ENCODE measurements around the gene FAM153A.
"Not testable (repeated sequence)": the region's sequence is repeated elsewhere in the genome, so short reads cannot be mapped to it uniquely, and the experiment has no call there.

Gene FAM153A

DNA sequence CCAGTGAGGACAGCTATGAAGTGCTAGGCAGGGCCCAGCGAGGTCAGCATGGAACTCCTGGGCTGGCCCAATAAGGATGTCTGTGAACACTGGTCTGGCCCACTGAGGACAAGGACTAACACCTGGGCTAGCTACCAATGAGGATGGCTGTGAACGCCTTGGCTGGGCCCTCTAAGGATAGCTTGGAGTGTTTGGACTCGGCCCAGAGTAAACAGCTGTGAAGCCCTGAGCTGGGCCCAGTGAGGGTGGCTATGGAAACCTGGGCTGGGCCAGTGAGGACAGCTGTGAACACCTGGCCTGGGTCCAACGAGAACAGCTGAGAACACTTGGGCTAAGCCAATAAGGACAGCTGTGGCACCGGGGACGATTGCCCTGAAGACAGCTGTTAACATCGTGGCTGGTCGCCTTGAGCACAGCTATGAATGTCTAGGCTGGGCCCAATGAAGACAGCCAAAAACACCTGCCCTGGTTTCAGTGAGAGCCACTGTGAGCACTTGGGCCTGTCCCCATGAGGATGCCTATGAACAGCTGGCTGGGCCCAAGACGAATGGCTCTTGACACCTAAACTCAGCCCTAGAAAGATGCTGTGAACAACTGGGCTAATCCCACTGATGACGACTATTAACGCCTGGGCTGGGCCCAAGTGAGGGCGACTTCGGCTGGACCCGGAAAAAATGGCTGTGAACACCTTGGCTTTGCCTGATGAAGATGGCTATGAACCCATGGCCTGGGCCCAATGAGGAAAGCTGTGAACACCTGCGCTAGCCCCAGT is 18.8 kb downstream of the FAM153A start:
- DNase-seq (ENCODE audit: low read depth), result not testable (repeated sequence)

DNA sequence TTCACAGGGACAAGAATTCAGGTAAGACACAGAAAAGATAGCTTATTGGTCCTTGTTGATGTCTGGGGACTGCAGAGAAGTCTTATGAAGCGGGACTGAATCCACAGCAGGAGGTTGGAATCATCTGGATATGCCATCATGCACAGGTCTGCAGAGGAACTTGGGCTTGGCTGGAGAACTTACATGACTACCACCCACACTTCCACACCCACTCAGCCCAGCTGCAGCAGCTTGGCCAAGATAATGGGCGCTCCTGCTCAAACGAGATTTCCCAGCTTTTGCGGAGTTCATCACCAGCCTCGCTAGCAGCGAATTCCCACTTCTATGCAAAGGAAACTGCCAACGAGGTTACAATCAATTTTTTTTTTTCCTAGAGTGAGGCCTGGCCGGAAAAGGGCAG is 21.7 kb downstream of the FAM153A start:
- H3K4me3 ChIP-seq (ENCODE audit: low read length); DNase-seq (ENCODE audit: low read depth): not testable (repeated sequence)

More for the DNA sequence above, 18.8 kb downstream of the FAM153A start:
- H3K4me3 ChIP-seq (ENCODE audit: low read length), result not testable (repeated sequence)

DNA sequence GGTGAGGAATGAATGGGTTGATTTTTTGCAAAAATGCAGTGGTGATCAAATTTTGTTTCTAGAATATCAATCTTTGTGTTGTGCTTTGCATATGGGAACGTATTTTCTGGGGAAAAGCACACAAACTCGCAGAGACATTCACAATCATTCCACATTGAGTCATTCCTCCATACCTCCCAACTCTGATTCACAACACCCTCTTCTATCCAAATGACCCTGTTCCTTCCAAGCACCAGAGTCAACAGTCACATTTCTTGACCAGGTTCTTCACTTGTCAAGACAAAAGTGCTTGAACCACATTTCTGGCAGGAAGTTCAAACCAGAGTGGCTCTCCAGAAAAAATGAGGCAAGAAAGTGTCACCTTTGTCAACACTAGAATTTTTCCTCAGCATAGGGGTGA is 35.3 kb downstream of the FAM153A start:
- DNase-seq (ENCODE audit: low read depth); H3K4me3 ChIP-seq (ENCODE audit: low read length): not testable (repeated sequence)

DNA sequence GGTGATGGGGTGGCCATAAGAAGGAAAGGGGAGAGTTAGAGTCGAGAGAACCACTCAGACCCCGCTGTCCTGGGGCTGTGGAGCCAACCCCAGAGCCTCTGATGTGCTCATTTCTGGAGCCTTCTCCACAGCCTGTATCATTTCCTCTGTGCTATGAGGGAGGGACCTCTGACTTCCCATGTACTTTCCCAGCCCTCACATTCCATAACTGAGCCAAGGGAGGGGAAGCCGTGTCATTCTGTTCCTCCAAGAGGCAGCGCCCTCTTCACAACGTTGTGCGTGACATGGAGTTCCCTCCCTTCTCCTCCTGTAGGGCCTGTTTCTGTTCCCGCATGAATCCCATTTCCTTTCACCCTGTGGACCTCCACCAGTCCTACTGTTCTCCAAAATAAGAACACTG is 57.8 kb downstream of the FAM153A start:
- H3K4me3 ChIP-seq (ENCODE audit: low read length); DNase-seq (ENCODE audit: low read depth): not testable (repeated sequence)

DNA sequence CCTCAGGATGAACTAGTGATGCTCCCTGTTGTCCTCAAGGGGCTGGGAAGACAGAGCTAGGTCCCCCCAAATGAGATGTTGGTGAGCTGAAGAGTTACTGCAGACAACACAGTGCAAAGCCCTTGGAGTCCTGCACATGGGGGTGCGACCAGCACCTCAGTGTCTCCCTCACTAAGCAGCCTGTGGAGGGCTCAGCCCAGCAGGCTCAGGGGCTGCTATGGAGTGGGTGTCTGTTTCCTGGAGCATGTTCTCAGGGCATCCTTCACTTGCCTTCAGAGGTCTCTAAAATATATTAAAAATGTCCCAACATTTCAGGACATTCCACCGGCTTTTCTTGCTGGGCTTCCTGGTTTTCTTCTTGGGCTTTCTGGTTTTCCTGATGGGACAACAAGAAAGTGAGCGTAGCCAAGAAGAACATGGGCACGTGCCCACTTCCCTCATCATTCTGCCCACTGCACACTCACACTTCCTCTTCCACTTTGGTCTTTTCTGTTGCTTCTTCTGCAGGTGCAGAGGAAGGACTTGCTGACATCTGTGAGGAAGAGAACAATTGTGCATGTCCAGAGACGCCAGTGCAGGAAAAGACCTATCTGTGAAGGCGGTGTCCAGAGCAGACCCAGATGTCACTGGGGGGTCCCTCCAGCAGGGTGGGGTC is 58.7 kb downstream of the FAM153A start:
- not testable (repeated sequence) for H3K4me3 ChIP-seq (ENCODE audit: low read length); DNase-seq (ENCODE audit: low read depth)

DNA sequence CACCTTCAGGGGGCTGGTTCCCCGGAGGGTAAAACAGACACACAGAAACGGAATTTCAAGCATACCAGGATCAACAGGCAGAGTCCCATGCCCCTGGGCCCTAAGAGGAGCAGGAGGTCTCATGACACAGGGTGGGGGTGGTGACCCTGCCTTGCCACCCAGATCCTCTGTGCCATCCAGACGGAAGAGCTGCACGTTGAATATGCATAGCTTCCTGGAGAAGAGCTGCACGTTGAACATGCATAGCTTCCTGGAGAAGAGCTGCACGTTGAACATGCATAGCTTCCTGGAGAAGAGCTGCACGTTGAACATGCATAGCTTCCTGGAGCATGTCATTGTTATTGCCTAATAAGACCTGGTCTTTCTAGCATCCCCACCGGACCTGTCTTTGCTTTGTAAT is 59.9 kb downstream of the FAM153A start:
- DNase-seq (ENCODE audit: low read depth), result peak; percentile 0
- not testable (repeated sequence) for H3K4me3 ChIP-seq (ENCODE audit: low read length)

DNA sequence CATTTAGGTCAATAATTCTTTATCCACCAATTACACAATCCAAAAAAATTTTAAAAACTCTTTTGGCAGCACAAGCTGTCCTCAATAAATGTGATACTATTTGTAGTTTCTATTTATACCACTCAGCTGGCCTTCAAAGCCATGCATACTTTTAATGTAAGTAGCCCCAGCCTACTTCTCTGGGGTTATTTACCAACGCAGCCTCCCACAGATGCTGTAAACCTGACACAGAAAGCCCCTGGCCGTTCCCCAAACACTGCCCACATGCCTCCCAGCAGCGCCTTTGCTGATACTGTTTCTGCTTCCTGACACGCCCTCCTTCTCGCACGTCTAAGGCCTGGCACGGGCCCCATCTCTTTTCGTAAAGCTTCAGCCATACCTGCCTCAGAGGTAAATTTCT is 62.7 kb downstream of the FAM153A start:
- not testable (repeated sequence) for DNase-seq (ENCODE audit: low read depth); H3K4me3 ChIP-seq (ENCODE audit: low read length)

DNA sequence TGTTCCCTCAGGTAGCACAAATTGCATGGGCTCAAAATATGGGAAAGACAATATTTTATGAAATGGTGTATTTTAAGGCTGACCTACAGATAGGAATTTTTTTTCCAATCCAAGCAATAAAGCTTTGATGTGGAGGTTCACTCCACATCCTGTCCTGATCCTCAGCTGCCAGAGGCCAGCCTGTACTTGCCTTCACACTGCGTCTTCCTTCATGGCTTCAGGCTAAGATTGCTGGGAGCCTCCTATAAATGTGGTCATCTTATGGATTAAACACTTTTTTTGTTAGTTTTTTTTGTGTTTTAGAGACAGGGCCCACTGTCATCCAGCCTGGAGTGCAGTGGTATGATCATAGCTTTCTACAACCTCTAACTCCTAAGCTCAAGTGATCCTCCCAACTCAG is 67.3 kb downstream of the FAM153A start:
- H3K4me3 ChIP-seq (ENCODE audit: low read length), result not testable (repeated sequence)
- peak; percentile 73 for DNase-seq (ENCODE audit: low read depth)

DNA sequence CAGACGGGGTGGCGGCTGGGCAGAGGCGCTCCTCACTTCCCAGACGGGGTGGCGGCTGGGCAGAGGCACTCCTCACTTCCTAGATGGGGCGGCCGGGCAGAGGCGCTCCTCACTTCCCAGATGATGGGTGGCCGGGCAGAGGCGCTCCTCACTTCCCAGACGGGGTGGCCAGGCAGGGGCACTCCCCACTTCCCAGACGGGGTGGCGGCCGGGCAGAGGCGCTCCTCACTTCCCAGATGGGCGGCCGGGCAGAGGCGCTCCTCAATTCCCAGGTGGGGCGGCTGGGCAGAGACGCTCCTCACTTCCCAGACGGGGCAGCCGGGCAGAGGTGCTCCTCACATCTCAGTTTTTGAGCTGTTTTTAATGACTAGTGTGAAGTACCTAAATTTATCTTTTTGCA is 86.6 kb downstream of the FAM153A start:
- H3K4me3 ChIP-seq (ENCODE audit: low read length); DNase-seq (ENCODE audit: low read depth): not testable (repeated sequence)

DNA sequence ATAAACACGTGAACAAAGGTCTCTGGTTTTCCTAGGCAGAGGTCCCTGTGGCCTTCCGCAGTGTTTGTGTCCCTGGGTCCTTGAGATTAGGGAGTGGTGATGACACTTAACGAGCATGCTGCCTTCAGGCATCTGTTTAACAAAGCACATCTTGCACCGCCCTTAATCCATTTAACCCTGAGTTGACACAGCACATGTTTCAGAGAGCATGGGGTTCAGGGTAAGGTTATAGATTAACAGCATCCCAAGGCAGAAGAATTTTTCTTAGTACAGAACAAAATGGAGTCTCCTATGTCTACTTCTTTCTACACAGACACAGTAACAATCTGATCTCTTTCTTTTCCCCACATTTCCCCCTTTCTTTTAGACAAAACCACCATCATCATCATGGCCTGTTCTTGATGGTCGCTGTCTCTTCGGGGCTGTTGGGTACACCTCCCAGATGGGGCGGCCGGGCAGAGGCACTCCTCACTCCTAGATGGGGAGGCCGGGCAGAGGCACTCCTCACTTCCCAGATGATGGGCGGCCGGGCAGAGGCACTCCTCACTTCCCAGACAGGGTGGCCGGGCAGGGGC is 87.3 kb downstream of the FAM153A start:
- not testable (repeated sequence) for H3K4me3 ChIP-seq (ENCODE audit: low read length); DNase-seq (ENCODE audit: low read depth)

DNA sequence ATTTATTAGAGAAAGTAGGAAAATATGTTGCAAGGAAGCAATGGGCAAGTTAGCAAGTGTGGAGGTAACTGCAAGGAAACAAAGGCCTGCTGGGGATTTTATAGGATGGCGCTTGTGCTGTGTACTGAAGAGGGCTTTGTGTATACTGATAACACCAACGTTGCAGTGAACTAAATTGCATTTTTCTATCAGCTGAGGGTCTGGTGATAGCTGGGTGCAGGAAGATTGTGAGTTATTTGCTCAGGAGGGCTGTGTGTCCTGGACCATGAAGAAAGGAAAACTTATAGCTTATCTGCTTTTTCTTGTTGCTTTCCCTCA is 88.2 kb downstream of the FAM153A start:
- DNase-seq (ENCODE audit: low read depth); H3K4me3 ChIP-seq (ENCODE audit: low read length): not testable (repeated sequence)

DNA sequence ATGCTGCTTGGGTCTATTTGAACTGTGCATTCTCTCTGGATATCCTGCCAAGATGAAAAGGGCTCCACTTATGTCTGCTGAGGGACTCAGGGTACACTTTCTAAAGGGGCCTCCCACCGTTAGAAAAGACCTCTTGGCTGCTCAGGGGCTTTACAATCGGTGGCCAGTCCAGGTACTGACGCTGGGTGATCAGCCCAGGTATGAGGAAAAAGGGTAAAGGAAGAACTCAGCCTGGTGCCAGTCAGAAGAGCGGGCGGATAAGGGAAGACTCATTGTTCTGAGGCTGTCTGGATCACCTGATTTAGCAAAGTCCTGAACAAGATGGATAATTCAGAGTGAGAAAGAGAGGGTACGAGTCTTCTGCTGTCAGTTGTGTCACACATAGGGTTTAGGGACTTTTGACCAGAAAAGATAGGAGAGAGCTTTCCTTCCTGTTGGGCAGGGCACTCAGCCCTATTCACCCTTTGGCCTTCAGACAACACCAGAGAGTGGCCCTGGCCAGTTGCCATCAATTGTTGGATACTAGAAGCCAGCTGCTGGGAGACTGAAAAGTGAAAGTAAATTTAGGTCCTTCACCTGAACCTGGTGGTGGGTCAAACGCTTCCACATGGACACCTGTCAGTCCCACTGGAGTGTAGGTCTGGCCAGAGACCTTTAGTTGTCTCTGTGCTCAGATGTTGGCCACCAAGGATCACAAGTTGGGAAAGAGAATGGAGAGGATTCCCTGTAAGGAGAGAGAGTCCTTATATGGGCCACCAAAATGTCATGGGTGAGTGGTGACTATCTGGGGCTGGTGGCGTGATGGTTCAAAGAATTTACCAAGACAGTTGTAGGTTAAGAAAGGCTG is 88.8 kb downstream of the FAM153A start:
- DNase-seq (ENCODE audit: low read depth); H3K4me3 ChIP-seq (ENCODE audit: low read length): not testable (repeated sequence)

DNA sequence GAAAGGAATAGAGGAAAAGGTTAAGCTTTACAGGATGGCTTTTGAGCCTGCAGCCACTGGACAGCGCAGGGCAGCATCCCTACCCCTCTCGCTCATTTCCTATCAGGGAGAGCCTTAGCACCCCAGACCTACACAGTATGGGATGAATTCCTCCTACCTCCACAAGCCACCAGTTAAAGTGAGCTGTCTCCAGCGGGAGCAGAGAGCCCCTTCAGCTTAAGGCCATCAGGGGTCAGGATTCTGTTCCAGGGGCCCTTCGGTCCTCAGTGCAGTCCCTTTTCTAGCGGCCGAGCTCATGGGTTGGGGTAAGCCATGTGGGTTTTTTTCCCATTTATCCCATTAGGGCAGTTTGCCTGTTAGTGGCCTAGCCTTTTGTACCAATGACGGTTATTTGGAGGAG is 89.7 kb downstream of the FAM153A start:
- H3K4me3 ChIP-seq (ENCODE audit: low read length), result not testable (repeated sequence)

DNA sequence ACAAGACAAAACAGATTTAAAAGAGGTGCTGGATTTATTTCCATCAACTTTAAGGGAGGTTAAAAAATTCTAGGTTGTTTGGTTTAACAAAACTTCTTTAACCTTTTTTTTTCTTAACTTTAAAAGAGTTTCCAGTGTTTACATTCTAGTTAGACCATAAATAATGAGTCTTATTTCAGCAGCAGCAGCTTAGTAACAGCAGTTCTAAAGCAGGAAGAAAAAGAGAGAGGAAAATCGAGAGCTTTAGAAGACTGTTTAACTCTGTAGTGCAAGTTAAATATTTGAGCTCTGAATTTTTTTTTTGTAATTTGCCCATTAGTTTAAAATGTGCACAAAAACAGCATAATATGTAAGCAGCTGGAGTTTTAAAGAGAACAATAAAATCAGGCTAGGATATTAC is 90.2 kb downstream of the FAM153A start:
- H3K4me3 ChIP-seq (ENCODE audit: low read length); DNase-seq (ENCODE audit: low read depth): not testable (repeated sequence)

More for the DNA sequence above, 89.7 kb downstream of the FAM153A start:
- not testable (repeated sequence) for DNase-seq (ENCODE audit: low read depth)

DNA sequence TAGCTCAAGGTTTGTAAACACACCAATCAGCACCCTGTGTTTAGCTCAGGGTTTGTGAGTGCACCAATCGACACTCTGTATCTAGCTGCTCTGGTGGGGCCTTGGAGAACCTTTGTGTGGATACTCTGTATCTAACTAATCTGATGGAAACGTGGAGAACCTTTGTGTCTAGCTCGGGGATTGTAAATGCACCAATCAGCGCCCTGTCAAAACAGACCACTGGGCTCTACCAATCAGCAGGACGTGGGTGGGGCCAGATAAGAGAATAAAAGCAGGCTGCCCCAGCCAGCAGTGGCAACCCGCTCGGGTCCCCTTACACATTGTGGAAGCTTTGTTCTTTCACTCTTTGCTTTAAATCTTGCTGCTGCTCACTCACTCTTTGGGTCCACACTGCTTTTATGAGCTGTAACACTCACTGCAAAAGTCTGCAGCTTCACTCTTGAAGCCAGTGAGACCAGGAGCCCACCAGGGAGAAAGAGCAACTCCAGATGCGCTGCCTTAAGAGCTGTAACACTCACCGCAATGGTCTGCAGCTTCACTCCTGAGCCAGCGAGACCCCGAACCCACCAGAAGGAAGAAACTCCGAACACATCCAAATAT is 93.6 kb downstream of the FAM153A start:
- H3K4me3 ChIP-seq (ENCODE audit: low read length); DNase-seq (ENCODE audit: low read depth): not testable (repeated sequence)

DNA sequence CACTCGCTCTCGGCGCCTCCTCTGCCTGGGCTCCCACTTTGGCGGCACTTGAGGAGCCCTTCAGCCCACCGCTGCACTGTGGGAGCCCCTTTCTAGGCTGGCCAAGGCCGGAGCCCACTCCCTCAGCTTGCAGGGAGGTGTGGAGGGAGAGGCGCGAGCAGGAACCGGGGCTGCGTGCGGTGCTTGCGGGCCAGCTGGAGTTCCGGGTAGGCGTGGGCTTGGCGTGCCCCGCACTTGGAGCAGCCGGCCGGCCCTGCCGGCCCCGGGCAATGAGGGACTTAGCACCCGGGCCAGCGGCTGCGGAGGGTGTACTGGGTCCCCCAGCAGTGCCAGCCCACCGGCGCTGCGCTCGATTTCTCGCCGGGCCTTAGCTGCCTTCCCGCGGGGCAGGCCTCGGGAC is 94.6 kb downstream of the FAM153A start:
- not testable (repeated sequence) for H3K4me3 ChIP-seq (ENCODE audit: low read length); DNase-seq (ENCODE audit: low read depth)

DNA sequence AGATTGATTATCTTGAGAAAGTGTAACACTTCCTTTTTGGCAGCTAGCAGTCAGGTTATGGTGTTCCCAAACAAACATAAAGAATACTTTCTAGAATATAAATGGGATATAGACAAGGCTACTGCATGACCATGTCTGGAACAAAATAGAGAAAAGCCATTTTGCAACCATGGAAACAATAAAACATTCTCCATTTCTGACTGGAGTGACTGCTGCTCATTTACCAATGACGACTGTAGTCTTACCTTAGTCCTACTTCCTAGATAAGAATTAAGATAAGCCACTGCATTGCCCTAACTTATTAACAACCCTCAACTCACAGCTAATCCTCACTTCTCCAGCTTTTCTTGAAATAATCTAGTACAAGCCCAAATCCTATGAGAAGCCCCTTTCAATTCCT is 100.8 kb downstream of the FAM153A start:
- not testable (repeated sequence) for DNase-seq (ENCODE audit: low read depth); H3K4me3 ChIP-seq (ENCODE audit: low read length)

Data from epithelial cell of esophagus (primary cell).